Measurements from ENCODE around the gene GARS1.

GARS1 gene

GRCh38 chr7:30572212-30572841 lies 22.4 kb upstream of the GARS1 start:
- Histone ChIP-seq H3K4me3 (replicated peaks; ENCODE audit: insufficient read depth, low read length) (no peak overlapping the region), H3K27ac (replicated peaks) (no peak overlapping the region), H3K27me3 (ENCODE audit: insufficient read depth, poor library complexity, severe bottlenecking) (no peaks in the 10 kb centered on the region)
- TF ChIP-seq GABPA (IDR thresholded peaks at IDR 0.05; ENCODE audit: low read depth): no peak
- no peak for TF ChIP-seq CTCF (IDR thresholded peaks at IDR 0.05; ENCODE audit: insufficient read depth, low read length)
- TF ChIP-seq SPI1 (IDR thresholded peaks at IDR 0.05; ENCODE audit: borderline replicate concordance, low read depth): no peak
- no peak for TF ChIP-seq POLR2AphosphoS5 (IDR thresholded peaks at IDR 0.05; ENCODE audit: low read depth)
- no peak for TF ChIP-seq REST (IDR thresholded peaks at IDR 0.05; ENCODE audit: insufficient replicate concordance, low read depth)
- DNase-seq (ENCODE audit: low read depth in 1 of 2, low spot score in 1 of 2): no peak

- DNase-seq (ENCODE audit: low read depth in 1 of 2, low spot score in 1 of 2): no peak
- Histone ChIP-seq H3K27me3 (ENCODE audit: insufficient read depth, poor library complexity, severe bottlenecking) (no peaks in the 10 kb centered on the region), H3K27ac (replicated peaks) (no peak overlapping the region), H3K4me3 (replicated peaks; ENCODE audit: insufficient read depth, low read length) (no peak overlapping the region)
- no peak for TF ChIP-seq CTCF (IDR thresholded peaks at IDR 0.05; ENCODE audit: insufficient read depth, low read length)
- no peak for TF ChIP-seq SPI1 (IDR thresholded peaks at IDR 0.05; ENCODE audit: borderline replicate concordance, low read depth)
- TF ChIP-seq POLR2AphosphoS5 (IDR thresholded peaks at IDR 0.05; ENCODE audit: low read depth): no peak
- no peak for TF ChIP-seq REST (IDR thresholded peaks at IDR 0.05; ENCODE audit: insufficient replicate concordance, low read depth)
- TF ChIP-seq GABPA (IDR thresholded peaks at IDR 0.05; ENCODE audit: low read depth): no peak
These were observed 18.8 kb upstream of the GARS1 start for GRCh38 chr7:30575910-30576309.

- no peak overlapping the region for H3K4me3 ChIP-seq (replicated peaks; ENCODE audit: insufficient read depth, low read length)
- no peak for TF ChIP-seq POLR2AphosphoS5 (IDR thresholded peaks at IDR 0.05; ENCODE audit: low read depth)
- TF ChIP-seq SPI1 (IDR thresholded peaks at IDR 0.05; ENCODE audit: borderline replicate concordance, low read depth): no peak
- no peak for TF ChIP-seq GABPA (IDR thresholded peaks at IDR 0.05; ENCODE audit: low read depth)
- no peak for TF ChIP-seq CTCF (IDR thresholded peaks at IDR 0.05; ENCODE audit: insufficient read depth, low read length)
- no peak for TF ChIP-seq REST (IDR thresholded peaks at IDR 0.05; ENCODE audit: insufficient replicate concordance, low read depth)
- DNase-seq (ENCODE audit: low read depth in 1 of 2, low spot score in 1 of 2): no peak
- H3K27ac ChIP-seq (replicated peaks): no peak overlapping the region
- no peaks in the 10 kb centered on the region for H3K27me3 ChIP-seq (ENCODE audit: insufficient read depth, poor library complexity, severe bottlenecking)
These were observed 11.5 kb upstream of the GARS1 start for GRCh38 chr7:30583181-30583580.

Data from HL-60 (cell line).